Transverse colon (tissue), 4 donors: Measurements from ENCODE around the gene PCF11.
A peak's percentile ranks its signal among the peaks of the same experiment; 100 is the strongest.

Experiments used
- CTCF ChIP-seq, 5 experiments: fragments of 200-600 bp in 3 of 5; fragments of 450-650 bp in 2 of 5; sonication (generic) in 3 of 5; IDR thresholded peaks; 1 replicate in 2 of 5; 2 replicates in 3 of 5; pipeline ENCODE4 v1.5.1; 2016 to 2017; ENCODE audit warnings: antibody characterized with exemption in 5 of 5, inconsistent platforms in 3 of 5, mild to moderate bottlenecking in 2 of 5, moderate library complexity in 1 of 5
- EP300 ChIP-seq: sonication (generic); formaldehyde crosslinking; IDR thresholded peaks from one replicate; pipeline ENCODE4 v1.6.1; 2017; ENCODE audit warnings: antibody characterized with exemption, low read depth
- POLR2A ChIP-seq: fragments of 450-650 bp; IDR thresholded peaks from one replicate; pipeline ENCODE4 v1.6.1; 2016; ENCODE audit warnings: antibody characterized with exemption, mild to moderate bottlenecking, moderate library complexity
- POLR2AphosphoS5 ChIP-seq, 3 donors: sonication (generic); formaldehyde crosslinking; IDR thresholded peaks; one replicate each; pipeline ENCODE4 v1.6.1; 2016; ENCODE audit warnings: antibody characterized with exemption in 3 of 3

- peak; percentile 21 for TF ChIP-seq POLR2A
- TF ChIP-seq CTCF (IDR thresholded peaks at IDR 0.05), result no peak
- TF ChIP-seq EP300, result no peak
- no peak for TF ChIP-seq POLR2AphosphoS5 (IDR thresholded peaks at IDR 0.05)
Measured at GRCh38 chr11:83166193-83166866, 9.4 kb downstream of the PCF11 start.
